Measurements from ENCODE around the gene RPS21. TPM values are rescaled to one million over a fixed set of nuclear protein-coding genes. Genes with fewer than 3 reads are reported as not detected.

Gene RPS21
- total RNA-seq, 4 donors from 2014 or later, result 1,582 to 2,182 (median 2,056) TPM

- ATAC-seq (ENCODE audit: low FRiP score) (no peak), DNase-seq (ENCODE audit: low spot score) (no peak)
- TF ChIP-seq CTCF (IDR thresholded peaks at IDR 0.05), result no peak
These were observed 3.6 kb downstream of the RPS21 start for GRCh38 chr20:62390317-62391164.

- no peak for TF ChIP-seq CTCF (IDR thresholded peaks at IDR 0.05)
- ATAC-seq (ENCODE audit: low FRiP score) (no peak), DNase-seq (ENCODE audit: low spot score) (no peak)
These were observed 4.5 kb downstream of the RPS21 start for GRCh38 chr20:62391165-62392076.

- TF ChIP-seq CTCF (IDR thresholded peaks at IDR 0.05), result no peak
- no peak for DNase-seq (ENCODE audit: low spot score)
- ATAC-seq (ENCODE audit: low FRiP score), result no peak
These were observed 5.1 kb downstream of the RPS21 start for GRCh38 chr20:62392077-62392418.

- DNase-seq (ENCODE audit: low spot score) (no peak), ATAC-seq (ENCODE audit: low FRiP score) (no peak)
- TF ChIP-seq CTCF (IDR thresholded peaks at IDR 0.05), result no peak
These were observed 5.9 kb downstream of the RPS21 start for GRCh38 chr20:62392621-62393334.

GRCh38 chr20:62393335-62393665 lies 6.4 kb downstream of the RPS21 start:
- DNase-seq (ENCODE audit: low spot score), result no peak
- no peak for TF ChIP-seq CTCF (IDR thresholded peaks at IDR 0.05)

GRCh38 chr20:62393830-62394229 lies 6.9 kb downstream of the RPS21 start:
- DNase-seq (ENCODE audit: low spot score) (no peak), ATAC-seq (ENCODE audit: low FRiP score) (no peak)
- no peak for TF ChIP-seq CTCF (IDR thresholded peaks at IDR 0.05)

More at GRCh38 chr20:62393335-62393665, 6.4 kb downstream of the RPS21 start:
- ATAC-seq (ENCODE audit: low FRiP score), result no peak
